Daoy (cell line): Measurements from ENCODE around the gene RASA4. TPM values are rescaled to one million over a fixed set of nuclear protein-coding genes. Genes with fewer than 3 reads are reported as not detected.
A peak's percentile ranks its signal among the peaks of the same experiment; 100 is the strongest.
"Not testable (repeated sequence)": the region's sequence is repeated elsewhere in the genome, so short reads cannot be mapped to it uniquely, and the experiment has no call there.

Experiments used
- DNase-seq: peaks from one replicate; pipeline ENCODE4 v3.0.0-alpha.2; 2015; ENCODE audit warnings: low read depth
- total RNA-seq: library from RNA; depleted of rRNA; stranded (reverse); fragments of >200 nt; shearing (Covaris generic); gene quantifications from 2 replicates; pipeline ENCODE4 v1.2.3, GENCODE V29; 2014; rRNA removed

The RASA4 gene
- total RNA-seq = 1.8 and 7.7 TPM in 2 replicates

DNA sequence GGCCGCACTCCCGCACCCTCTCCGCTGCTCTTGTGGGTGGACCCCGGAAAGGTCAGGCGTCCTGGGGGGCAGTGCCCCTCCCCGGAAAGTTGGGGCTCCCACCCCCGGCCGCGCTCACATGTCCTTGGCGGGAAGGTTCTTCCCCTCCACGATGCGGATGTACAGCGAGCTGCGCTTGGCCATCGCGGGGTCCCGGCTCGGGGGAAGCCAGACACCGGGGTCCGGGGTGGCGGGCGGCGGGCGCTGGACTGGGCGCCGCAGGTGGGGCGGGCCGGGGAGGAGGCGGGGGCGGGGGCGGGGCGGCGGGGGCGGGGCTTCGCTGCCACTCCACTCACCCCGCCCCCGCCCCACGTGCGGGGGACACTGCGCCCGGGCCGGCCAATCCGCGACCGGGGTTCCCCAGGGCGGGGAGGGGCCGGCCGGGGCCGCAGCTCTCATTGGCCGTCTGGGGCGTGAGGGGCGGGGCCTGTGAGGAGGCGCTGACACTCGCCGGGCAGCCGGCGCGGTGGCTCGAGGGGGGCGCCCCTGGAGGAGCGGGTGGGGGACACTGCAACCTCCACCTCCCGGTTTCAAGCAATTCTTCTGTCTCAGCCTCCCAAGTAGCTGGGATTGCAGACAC is at the start of gene RASA4:
TSS of gene RASA4 (minus strand) at position 250 of the 619 bp plus-strand sequence. CDS start at position 183, 67 bp downstream.
- DNase-seq = peak; percentile 44

DNA sequence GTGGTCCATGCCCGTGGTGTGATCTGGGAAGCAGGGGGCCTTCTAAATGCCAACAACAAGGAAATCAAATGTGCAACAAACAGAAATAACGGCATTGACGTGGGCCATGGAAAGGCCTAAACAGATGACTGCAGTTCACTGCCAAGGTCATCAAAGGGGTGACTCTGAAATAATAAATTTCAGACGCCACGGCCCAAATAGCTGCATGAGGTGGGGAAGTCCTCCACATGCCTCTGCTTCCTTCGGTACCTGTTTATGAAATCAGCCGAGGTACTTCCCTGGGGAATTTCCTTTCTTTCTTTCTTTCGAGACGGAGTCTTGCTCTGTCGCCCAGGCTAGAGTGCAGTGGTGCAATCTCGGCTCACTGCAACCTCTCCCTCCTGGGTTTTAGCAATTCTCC is 48.2 kb upstream of the RASA4 start:
- not testable (repeated sequence) for DNase-seq

DNA sequence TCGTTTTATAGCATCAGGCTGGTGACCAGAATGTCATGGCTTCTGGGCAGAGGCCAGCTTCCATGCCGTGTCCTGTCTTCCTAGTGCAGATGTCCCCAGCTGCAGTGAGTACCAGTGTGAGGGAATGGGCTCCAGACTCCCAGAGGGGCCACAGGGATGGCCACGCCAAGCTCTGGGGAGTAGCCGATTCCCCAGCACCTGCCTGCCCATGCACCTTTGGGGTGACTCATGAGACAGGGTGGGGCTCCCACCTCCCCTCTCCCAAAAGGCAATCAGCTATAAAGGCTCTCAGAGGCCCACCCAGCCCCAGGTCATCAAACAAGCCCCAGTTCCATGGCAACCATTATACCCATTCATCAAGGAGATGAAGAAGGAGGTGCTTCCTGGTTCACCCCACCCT is 33.4 kb upstream of the RASA4 start, which contains the start of gene SPDYE2B:
TSS of gene SPDYE2B (plus strand) at position 396 of the 400 bp plus-strand sequence. CDS start 2,030 bp downstream, outside the sequence.
- not testable (repeated sequence) for DNase-seq

DNA sequence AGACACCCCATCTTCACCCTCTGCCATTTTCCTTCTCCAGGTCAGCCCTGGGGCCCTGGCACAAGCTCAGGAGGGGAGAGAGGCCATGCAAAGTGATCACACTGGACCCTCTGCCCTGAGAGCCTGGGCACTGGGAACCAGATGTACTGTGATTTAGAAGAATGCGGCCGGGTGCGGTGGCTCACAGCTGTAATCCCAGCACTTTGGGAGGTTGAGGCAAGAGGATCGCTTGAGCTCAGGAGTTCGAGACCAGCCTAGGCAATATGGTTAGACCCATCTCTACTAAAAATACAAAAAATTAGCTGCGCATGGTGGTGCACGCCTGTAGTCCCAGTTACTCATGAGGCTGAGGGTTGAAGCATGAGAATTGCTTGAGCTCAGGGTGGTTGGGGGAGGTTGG is 31.3 kb upstream of the RASA4 start:
- not testable (repeated sequence) for DNase-seq

DNA sequence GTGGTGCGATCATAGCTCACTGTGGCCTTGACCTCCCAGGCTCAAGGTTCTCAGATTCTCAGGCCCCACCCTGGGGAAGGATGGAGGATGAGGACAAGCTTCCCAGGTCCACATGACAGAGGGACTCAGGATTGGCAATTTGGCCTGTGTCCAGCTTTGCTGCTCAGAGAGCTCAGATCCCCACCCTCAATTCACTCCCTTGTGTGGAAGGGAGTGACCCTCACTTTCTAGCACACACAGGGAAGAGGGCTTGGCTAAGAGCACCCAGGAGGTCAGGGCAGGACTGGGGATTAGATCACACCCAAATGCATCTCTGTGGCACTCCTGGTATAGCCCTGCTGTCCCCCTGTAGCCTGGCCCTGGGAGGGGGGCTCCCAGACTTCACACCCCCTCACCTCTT is 26.8 kb upstream of the RASA4 start:
- DNase-seq = not testable (repeated sequence)

DNA sequence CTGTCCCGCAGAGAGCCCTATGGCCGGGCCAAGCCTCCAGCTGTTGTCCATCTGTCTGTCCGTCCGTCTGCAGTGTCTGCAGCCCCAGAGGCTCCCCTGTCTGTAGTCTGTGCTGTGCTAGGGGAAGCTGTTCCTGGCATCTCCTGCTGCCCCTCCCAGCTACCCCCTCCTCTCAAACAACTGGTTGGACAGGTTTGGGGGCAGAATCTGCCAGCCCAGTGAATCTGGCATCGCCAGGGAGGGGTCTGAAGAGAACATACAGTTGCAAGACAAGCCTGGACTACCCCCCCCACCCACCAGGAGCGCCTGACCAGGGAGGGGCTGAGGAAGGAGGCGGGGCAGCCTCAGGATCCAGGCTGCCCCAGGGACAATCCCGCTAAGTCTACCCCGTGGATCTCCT is 26.1 kb upstream of the RASA4 start, which contains the start of gene UPK3BL1:
TSS of gene UPK3BL1 (minus strand) at position 101 of the 400 bp plus-strand sequence. CDS start at position 51, 50 bp downstream.
- DNase-seq = not testable (repeated sequence)

DNA sequence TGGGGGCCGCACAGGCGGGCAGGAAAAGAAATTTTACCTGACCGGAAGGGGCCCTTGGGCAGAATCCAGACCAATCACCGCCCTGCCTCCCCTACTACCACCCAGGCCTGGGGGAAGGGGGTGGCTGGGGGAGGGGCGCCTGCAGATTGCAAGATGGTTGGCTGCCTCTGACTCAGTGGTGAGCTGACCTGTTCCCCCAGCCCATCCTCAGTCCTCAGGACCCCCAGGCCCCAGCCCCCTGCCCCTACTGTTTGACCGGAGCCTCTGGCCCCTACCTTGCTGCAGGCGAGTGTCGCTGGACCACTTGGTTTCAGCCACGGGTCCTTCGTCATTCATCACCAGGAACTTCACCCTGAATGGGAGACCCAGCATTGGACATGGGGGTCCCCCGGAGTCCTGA is 22.3 kb upstream of the RASA4 start:
- peak; percentile 6 for DNase-seq

DNA sequence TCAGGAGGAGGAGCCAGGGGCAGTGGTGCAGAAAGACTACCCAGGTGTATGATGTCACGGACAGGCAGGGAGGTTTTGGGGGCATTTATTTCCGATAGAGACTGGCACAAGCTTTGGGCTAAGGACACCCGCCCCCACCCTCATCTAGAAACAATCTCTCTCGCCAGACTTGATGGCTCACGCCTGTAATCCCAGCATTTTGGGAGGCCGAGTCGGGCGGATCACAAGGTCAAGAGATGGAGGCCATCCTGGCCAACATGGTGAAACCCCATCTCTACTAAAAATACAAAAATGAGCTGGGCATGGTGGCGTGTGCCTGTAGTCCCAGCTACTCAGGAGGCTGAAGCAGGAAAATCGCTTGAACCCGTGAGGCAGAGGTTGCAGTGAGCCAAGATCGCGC is 20.4 kb upstream of the RASA4 start:
- DNase-seq = not testable (repeated sequence)

DNA sequence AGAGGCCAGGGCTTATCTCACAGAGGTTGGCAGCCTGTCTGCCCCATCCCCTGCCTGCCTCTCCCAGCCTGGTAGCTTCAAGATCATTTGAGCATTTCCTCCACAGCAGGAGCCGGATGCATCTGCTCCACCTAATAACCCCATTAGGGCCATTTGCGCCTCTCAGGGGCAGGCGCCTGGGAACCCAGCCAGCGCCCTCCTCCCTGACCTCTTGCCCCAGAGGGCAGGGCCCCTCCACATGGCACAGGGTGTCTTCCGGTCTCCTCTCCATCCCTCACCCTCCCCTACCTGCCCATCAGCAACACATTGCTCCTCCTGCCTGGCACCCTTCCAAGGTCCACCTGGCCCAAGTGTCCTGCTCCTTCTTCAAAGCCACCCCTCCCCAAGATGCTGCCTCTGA is 18.8 kb upstream of the RASA4 start:
- not testable (repeated sequence) for DNase-seq

DNA sequence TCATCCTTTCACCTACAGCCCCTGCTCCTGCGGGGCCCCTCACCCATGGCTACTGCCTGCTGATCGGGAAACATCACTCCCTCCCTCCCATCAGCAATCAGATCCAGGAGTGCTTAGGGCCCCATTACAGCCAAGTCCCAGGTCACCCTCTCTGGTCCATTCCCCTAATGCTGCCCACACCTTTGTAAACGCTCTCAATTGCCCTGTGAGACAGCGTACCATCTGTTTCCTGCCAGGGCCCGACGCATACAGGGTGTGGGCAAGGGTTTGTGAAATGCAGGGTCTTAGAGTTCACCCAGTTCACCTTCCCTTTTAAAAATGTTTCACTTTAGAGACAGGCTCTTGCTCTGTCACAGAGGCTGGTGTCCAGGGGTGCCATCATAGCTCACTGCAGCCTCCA is 17.7 kb upstream of the RASA4 start:
- DNase-seq = not testable (repeated sequence)

DNA sequence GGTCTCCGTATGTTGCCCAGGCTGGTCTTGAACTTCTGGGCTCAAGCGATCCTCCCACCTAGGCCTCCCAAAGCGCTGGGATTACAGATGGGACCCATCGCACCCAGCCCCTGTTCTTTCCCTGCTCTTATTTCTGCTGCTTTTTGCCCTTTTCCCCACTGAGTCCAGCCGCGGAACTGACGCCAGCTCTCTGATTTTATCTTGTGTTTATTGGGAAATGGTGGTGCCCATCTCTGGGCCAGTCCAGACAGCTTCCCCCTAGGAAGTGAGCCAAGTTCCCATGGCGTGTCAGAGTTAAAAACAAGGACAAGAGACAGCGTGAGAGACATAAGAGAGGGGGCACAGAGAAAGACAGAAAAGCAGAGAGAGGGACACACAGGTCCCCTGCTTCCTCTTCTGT is 14.1 kb upstream of the RASA4 start:
- DNase-seq = not testable (repeated sequence)

DNA sequence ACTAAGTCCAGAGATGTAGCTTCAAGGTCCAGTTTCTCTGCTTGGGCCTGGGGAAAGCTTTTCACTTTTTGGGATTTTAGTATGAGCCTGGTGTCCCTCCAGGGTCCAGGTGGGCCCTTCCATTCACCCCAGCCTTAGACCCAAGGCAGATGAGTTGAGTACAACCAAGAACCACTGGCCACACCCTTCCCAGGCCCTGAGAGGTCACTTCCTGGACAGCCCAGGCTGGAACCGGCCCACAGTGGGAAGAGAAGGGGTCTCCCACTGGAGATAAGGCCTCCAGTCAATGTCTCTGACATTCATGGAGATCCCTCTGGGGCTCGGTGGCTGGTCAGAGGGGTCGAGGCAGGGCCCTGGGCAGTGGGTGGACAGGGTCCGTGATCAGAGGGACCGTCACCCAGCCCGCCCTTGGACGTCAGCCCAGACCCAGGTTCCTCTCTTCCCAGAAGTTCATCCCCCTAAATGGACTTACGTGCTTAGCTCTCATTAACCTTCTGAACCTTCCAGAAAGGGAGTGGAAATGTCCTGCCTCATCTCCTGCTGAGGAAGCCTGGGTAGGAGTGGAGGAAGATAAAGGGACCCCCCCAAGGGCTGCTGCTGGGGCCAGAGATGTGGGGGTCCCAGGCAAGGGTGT is 10.8 kb upstream of the RASA4 start:
- not testable (repeated sequence) for DNase-seq

DNA sequence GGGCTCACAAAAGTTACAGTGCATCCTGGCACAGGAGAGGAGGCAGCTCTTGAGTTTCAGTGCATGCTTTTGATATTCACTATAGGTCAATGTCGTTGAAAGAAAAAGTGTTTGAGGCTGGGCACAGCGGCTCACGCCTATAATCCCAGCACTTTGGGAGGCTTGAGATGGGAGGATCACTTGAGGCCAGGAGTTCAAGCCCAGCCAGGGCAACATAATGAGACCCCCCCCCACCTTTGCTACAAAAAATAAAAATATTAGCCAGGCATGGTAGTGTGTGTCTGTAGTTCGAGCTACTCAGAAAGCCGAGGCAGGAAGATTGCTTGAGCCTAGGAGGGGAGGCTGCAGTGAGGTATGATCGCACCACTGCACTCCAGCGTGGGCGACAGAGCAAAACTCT is 1.6 kb upstream of the RASA4 start:
- peak; percentile 2 for DNase-seq

DNA sequence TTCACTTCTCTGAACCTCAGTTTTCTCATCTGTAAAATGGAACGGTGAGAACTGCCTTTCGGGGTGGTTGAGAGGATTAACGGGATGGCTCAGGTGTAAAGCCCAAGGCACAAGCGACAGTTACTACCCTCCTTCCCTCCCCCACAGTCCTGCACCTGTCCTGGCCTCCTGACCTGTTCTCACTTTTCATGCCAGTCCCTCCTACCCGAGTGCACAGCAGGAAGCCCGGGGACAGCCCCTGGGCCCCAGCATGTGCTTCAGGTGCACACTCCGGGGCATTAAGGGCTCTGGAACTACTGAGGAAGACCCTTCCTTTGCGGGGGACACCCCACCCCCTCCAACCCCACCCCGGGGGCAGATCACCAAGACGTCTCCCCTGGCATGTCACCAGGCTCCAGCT is 626 bp downstream of the RASA4 start:
- DNase-seq = not testable (repeated sequence)

DNA sequence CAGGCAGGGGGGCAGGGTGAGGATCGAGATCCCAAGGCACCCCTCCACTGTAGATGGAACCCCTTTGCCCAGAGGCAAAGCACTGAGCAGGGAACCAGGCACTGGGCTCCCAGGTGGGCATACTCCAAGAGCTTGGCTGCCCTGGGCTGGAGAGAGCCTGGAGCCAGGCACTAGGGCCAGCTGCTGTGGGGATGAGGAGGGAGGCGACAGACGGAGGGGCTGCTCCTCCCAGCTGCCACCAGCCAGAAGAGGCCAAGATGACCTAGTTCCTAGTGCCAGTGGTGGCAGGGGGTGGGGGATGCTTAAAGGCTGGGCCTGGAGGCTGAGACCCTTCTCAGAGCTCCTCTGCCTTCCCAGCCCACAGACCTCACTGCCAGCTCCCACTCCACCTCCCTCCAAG is 1.7 kb downstream of the RASA4 start:
- not testable (repeated sequence) for DNase-seq

DNA sequence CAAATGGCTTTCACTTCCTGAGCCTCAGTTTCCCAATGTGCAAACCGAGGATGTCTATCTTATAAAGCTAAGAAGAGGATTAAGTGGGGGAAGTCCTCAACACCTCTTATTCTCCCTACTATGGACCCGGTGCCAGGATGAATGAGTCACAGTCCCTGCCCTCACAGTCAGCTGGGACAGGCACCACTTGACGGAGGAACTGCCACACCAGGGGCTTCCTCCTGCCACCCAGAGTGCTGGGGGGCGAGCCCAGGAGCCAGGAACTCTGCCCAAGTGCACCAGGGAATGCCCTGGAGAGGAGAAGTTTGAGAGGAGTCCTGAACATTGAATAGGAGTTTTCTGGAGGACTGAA is 2.2 kb downstream of the RASA4 start:
- not testable (repeated sequence) for DNase-seq

DNA sequence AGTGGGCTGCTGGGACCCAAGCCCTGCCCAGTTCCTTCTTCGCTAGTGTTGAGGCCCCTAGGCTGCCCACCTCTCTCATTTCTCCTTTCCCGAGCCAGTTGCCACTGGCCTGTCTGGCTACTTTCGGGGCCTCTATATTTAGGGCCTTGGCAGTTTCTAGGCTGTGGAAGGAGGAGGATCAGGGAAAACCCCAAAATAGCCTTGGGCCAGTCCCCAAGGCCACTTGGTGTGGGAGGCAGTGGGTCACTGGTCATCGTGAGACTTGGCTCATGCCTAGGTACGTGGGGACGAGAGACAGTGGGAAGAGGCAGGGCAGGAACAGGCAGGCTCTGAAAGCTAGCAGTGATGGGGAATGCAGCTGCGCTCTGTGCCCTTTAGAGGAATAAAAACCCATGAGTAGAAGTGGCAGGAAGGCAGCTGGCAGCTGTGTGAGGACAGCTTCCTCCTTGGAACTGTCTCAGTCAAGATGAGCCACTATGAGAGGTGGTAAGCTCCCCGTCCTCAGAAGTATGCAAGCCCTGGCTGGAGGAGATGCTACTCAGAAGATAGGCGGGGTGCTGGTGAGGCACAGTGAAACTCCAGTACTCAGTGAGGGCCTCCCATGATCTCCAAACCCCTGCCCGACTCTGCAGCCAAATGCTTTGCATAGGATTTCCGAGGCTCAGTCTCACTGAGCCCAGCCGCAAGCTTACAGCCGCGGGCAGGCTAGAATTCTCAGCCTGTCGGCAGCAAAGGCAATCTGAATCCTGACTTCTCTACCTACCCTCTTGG is 2.8 kb downstream of the RASA4 start:
- not testable (repeated sequence) for DNase-seq

DNA sequence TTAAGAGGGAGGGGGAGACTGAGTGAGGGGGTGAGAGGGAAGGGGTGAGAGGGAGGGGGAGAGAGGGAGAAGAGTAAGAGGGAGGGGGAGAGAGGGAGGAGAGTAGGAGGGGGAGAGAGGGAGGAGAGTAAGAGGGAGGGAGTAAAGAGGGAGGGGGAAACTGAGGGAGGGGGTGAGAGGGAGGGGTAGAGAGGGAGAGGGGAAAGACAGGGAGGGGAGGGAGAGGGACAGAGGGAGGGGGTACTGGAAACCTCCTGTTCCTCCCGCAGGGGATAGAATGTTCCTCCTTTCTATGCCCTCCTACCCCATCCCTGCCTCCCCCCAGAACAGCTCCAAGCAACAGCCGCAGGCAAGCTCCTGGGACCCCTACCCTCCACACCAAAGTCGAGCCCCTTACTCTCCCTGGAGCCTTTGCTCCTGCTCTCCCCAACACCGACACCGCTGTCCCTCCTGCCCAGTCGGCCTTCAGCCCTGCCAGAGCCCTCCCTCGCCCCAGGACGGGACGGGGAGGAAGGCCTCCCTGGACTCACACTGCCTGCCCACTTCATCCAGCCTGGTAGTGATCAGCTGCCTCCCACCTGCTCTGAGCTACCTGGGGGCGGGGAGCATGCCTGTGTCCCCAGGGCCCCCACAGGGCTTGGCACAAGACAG is 4.8 kb downstream of the RASA4 start:
- peak; percentile 53 for DNase-seq

DNA sequence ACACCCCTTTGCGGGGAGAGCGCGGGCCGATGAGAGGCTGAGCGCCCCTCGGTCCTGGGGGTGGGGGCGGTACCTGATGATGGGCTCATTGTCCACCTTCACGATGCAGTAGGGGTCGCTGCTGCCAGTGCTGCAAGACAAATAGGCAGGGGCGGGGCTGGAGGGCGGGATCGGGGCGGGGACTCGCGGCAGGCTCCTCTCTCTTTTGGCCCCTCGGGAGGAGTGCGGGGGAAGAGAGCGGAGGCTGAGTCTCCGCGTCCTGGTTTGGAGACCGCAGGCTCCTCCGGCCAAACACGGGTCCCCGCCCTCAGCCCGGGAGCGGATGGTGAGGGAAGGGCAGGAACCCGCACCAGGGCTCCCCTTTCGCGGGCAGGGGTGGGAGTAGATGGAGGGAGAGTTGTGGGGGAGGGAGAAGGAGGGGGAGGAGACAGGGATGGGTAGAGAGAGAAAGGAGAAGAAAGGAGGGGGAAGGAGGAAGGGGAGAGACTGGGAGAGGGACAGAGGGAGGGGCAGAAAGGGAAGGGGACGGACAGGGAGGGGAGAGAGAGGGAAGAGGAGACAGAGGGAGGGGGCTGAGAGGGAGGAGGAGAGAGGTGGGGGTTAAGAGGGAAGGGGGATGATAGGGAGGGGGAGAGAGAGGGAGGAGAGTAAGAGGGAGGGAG is 5.4 kb downstream of the RASA4 start:
- DNase-seq = not testable (repeated sequence)

DNA sequence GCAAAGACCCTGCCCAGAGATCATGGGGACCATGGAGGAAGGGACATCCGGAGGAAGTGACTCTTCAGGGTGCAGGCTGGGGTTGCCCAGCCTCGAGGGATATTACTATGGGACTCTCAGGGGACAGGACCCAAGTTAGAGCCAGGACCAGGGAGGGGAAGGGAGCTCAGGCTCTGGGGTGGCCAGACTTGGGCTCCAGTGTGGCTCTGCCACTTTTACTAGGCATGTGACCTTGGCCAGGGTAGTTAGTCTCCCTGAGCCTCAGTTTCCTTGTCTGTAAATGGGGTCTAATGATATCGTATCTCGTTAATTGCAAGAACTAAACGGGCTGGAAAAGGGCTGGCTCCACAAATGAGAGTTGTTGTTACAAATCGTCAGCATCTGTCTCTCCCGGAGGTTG is 6.1 kb downstream of the RASA4 start:
- not testable (repeated sequence) for DNase-seq

DNA sequence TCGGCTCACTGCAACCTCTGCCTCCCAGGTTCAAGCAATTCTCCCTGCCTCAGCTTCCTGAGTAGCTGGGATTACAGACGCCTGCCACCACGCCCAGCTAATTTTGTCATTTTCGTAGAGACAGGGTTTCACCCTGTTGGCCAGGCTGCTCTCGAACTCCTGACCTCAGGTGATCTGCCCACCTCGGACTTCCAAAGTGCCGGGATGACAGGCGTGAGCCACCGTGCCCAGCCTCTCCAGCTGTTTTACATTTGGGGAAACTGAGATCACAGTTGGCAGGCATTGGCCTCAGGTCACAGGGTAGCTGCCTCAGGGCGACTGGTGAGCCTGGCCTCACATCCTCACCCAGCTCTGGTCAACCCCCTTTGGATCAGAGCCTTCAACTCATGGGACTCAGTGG is 6.8 kb downstream of the RASA4 start:
- not testable (repeated sequence) for DNase-seq
